ENCODE results near the gene KRT83. TPM values are rescaled to one million over a fixed set of nuclear protein-coding genes. Genes with fewer than 3 reads are reported as not detected.

The KRT83 gene
- total RNA-seq, 1 experiment from 2014 or later: not detected

GRCh38 chr12:52331039-52331438, 9.8 kb upstream of the KRT83 start:
- Histone ChIP-seq H3K27ac (ENCODE audit: insufficient read length, low read depth, low read length) (no peak overlapping the region), H4K91ac (ENCODE audit: insufficient read length, low read depth, low read length) (no peak overlapping the region), H3K23ac (ENCODE audit: insufficient read length, low read depth, low read length) (no peak overlapping the region), H2BK15ac (ENCODE audit: low read depth, low read length) (no peak overlapping the region), H3K18ac (ENCODE audit: insufficient read length, low read depth, low read length) (no peak overlapping the region), H3K9ac (ENCODE audit: extremely low read depth, insufficient read length, low read length) (no peak overlapping the region), H2BK5ac (ENCODE audit: insufficient read length, low read length) (no peak overlapping the region), H3K9me3 (ENCODE audit: control insufficient read depth, low read depth, low read length) (no peaks in the 10 kb centered on the region), H3K23me2 (ENCODE audit: insufficient read length, low read depth, low read length, poor library complexity, severe bottlenecking) (no peaks in the 10 kb centered on the region), H3K4me1 (ENCODE audit: insufficient read depth, low read length) (0 out of 2 replicates have a peak, but pooled peaks cover 2% of the 10 kb centered on the region), H3T11ph (ENCODE audit: low read length) (no peak overlapping the region), H2AFZ (ENCODE audit: low read length) (no peak overlapping the region), H2BK120ac (ENCODE audit: low read depth, low read length, poor library complexity, severe bottlenecking) (no peak overlapping the region), H2AK5ac (ENCODE audit: insufficient read length, low read length) (no peak overlapping the region), H4K5ac (ENCODE audit: insufficient read length, low read depth, low read length) (no peak overlapping the region), H3K14ac (ENCODE audit: insufficient read depth, low read length) (no peak overlapping the region), H3K4me2 (ENCODE audit: insufficient read depth, insufficient read length, low read length) (no peak overlapping the region), H3K79me2 (ENCODE audit: insufficient read depth, low read length) (no peaks in the 10 kb centered on the region), H4K20me1 (ENCODE audit: control insufficient read depth, insufficient read depth, insufficient read length) (no peaks in the 10 kb centered on the region), H3K56ac (ENCODE audit: insufficient read length, low read depth, low read length) (no peak overlapping the region), H4K8ac (replicated peaks; ENCODE audit: insufficient read length, low read depth, low read length) (no peak overlapping the region), H3K27me3 (ENCODE audit: insufficient read depth, low read length) (no peaks in the 10 kb centered on the region), H3K4ac (ENCODE audit: low read depth, low read length) (no peak overlapping the region), H2BK12ac (ENCODE audit: insufficient read length, low read depth, low read length) (no peak overlapping the region), H3K79me1 (ENCODE audit: insufficient read depth, low read depth, low read length, poor library complexity, severe bottlenecking) (no peaks in the 10 kb centered on the region), H2BK20ac (ENCODE audit: low read depth, low read length, poor library complexity, severe bottlenecking) (no peak overlapping the region)
- H3K4me3 Mint-ChIP-seq: no peak overlapping the region
- peaks cover 13 to 16% of the 10 kb centered on the region in 2 experiments for H3K4me1 Mint-ChIP-seq
- TF ChIP-seq, protein P1, sequence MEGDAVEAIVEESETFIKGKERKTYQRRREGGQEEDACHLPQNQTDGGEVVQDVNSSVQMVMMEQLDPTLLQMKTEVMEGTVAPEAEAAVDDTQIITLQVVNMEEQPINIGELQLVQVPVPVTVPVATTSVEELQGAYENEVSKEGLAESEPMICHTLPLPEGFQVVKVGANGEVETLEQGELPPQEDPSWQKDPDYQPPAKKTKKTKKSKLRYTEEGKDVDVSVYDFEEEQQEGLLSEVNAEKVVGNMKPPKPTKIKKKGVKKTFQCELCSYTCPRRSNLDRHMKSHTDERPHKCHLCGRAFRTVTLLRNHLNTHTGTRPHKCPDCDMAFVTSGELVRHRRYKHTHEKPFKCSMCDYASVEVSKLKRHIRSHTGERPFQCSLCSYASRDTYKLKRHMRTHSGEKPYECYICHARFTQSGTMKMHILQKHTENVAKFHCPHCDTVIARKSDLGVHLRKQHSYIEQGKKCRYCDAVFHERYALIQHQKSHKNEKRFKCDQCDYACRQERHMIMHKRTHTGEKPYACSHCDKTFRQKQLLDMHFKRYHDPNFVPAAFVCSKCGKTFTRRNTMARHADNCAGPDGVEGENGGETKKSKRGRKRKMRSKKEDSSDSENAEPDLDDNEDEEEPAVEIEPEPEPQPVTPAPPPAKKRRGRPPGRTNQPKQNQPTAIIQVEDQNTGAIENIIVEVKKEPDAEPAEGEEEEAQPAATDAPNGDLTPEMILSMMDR (conservative IDR thresholded peaks at IDR 0.05): no peak
- WGBS (ENCODE audit: extremely low coverage, insufficient read length, low lambda C conversion rate): no CpG with 5 or more reads among the region's 1 CpG
- H3K36me3 Mint-ChIP-seq (ENCODE audit: insufficient read depth in 1 of 3, low read depth in 3 of 3): no peaks in the 10 kb centered on the region
- DNase-seq: no peak
- peaks cover 5% of the 10 kb centered on the region for H3K27me3 Mint-ChIP-seq (ENCODE audit: low read depth)
- no peaks in the 10 kb centered on the region for H3K9me3 Mint-ChIP-seq
- no peak overlapping the region for H3K27ac Mint-ChIP-seq
